ENCODE measurements around the gene RNU1-3. TPM values are rescaled to one million over a fixed set of nuclear protein-coding genes. Genes with fewer than 3 reads are reported as not detected.
A peak's percentile ranks its signal among the peaks of the same experiment; 100 is the strongest.
"Not testable (repeated sequence)": the region's sequence is repeated elsewhere in the genome, so short reads cannot be mapped to it uniquely, and the experiment has no call there.

RNU1-3 gene
- total RNA-seq, 1 donor from 2014 or later, result 1,356 TPM

DNA sequence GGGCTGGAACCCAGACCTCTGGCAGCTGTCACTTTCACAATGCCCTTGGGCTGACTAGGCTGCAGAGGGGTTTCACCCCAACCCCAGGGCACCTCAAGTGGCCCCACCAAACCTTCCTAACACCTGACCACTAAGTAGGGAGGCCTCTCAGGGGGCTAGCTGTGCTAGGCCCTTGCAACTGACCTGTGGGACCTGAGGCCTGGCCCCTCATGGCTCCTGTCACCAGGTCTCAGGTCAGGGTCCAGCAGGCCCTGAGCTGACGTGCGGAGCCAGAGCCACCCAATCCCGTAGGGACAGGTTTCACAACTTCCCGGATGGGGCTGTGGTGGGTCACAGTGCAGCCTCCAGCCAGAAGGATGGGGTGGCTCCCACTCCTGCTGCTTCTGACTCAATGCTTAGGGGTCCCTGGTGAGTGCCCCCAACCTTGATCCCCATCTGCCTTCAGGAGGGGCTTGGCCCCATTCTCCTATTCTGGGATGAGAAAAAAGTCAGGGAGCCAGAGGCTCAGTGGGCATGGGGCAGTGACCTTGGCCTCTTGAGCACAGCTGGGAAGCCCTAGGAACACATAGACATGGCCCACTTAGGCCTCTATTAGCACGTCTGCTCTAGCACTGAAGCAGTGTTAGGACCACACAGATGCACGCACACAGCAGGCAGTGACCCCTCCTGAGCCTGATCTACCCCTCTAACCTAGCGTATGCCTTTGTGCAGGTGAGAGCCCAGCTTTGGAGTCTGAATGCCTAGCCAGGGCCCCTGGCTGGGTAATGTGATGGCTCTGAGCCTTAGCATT is 21.3 kb downstream of the RNU1-3 start:
- not testable (repeated sequence) for H3K4me1 Mint-ChIP-seq (ENCODE audit: low read depth, unreplicated experiment); FAIRE-seq; H3K9me3 ChIP-seq (ENCODE audit: insufficient read depth, low read depth, low read length); H3K27me3 Mint-ChIP-seq (ENCODE audit: low read depth, unreplicated experiment); H3K9me3 Mint-ChIP-seq (ENCODE audit: unreplicated experiment); H3K36me3 ChIP-seq (ENCODE audit: insufficient read depth, low read length); H4K20me1 ChIP-seq (ENCODE audit: insufficient read depth, low read length); DNase-seq (ENCODE audit: low read depth); H3K27ac ChIP-seq (ENCODE audit: low read depth, low read length); H3K4me3 ChIP-seq (ENCODE audit: insufficient read depth, low read depth, low read length); H3K4me3 Mint-ChIP-seq (ENCODE audit: unreplicated experiment); H3K27ac Mint-ChIP-seq (ENCODE audit: unreplicated experiment); H3K27me3 ChIP-seq (ENCODE audit: insufficient read depth, low read length); H3K36me3 Mint-ChIP-seq (ENCODE audit: low read depth, unreplicated experiment)
- Histone ChIP-seq H3K4me1 (ENCODE audit: insufficient read depth, low read length) (peaks cover 19% of the 10 kb centered on the region), H2AFZ (ENCODE audit: low read depth, low read length) (peak overlapping the region; percentile 99), H3K79me2 (ENCODE audit: insufficient read depth, low read length) (peaks cover 41% of the 10 kb centered on the region), H3K9ac (ENCODE audit: low read length) (peak overlapping the region; percentile 88), H3K4me2 (ENCODE audit: low read length) (peak overlapping the region; percentile 89)

- H3K27me3 ChIP-seq (ENCODE audit: insufficient read depth, low read length); H3K36me3 ChIP-seq (ENCODE audit: insufficient read depth, low read length); FAIRE-seq; H3K4me1 Mint-ChIP-seq (ENCODE audit: low read depth, unreplicated experiment); H4K20me1 ChIP-seq (ENCODE audit: insufficient read depth, low read length); H3K27ac Mint-ChIP-seq (ENCODE audit: unreplicated experiment); H3K9me3 ChIP-seq (ENCODE audit: insufficient read depth, low read depth, low read length); H3K27me3 Mint-ChIP-seq (ENCODE audit: low read depth, unreplicated experiment); H3K4me3 Mint-ChIP-seq (ENCODE audit: unreplicated experiment); H3K9me3 Mint-ChIP-seq (ENCODE audit: unreplicated experiment); H3K36me3 Mint-ChIP-seq (ENCODE audit: low read depth, unreplicated experiment): not testable (repeated sequence)
- peak; percentile 24 for TF ChIP-seq CTCF (IDR thresholded peaks at IDR 0.05; ENCODE audit: insufficient read depth, low read depth, low read length)
- Histone ChIP-seq H3K79me2 (ENCODE audit: insufficient read depth, low read length) (peaks cover 45% of the 10 kb centered on the region), H2AFZ (ENCODE audit: low read depth, low read length) (peak overlapping the region; percentile 99), H3K9ac (ENCODE audit: low read length) (peak overlapping the region; percentile 88), H3K4me3 (ENCODE audit: insufficient read depth, low read depth, low read length) (peak overlapping the region; percentile 86), H3K4me2 (ENCODE audit: low read length) (peak overlapping the region; percentile 89), H3K27ac (ENCODE audit: low read depth, low read length) (peak overlapping the region; percentile 79), H3K4me1 (ENCODE audit: insufficient read depth, low read length) (peaks cover 19% of the 10 kb centered on the region)
- DNase-seq (ENCODE audit: low read depth), result peak; percentile 95
Measured at GRCh38 chr1:16644482-16645270, 22.1 kb downstream of the RNU1-3 start.

- H3K4me3 Mint-ChIP-seq (ENCODE audit: unreplicated experiment), result no peak overlapping the region
- FAIRE-seq (no peak), DNase-seq (ENCODE audit: low read depth) (no peak)
- Histone ChIP-seq H3K9me3 (ENCODE audit: insufficient read depth, low read depth, low read length) (no peaks in the 10 kb centered on the region), H4K20me1 (ENCODE audit: insufficient read depth, low read length) (peaks cover 10% of the 10 kb centered on the region), H3K4me2 (ENCODE audit: low read length) (peak overlapping the region; percentile 89), H3K79me2 (ENCODE audit: insufficient read depth, low read length) (peaks cover 51% of the 10 kb centered on the region), H3K4me1 (ENCODE audit: insufficient read depth, low read length) (peaks cover 19% of the 10 kb centered on the region), H3K27ac (ENCODE audit: low read depth, low read length) (peak overlapping the region; percentile 79), H3K4me3 (ENCODE audit: insufficient read depth, low read depth, low read length) (peak overlapping the region; percentile 86), H3K9ac (ENCODE audit: low read length) (peak overlapping the region; percentile 88), H3K36me3 (ENCODE audit: insufficient read depth, low read length) (no peaks in the 10 kb centered on the region), H3K27me3 (ENCODE audit: insufficient read depth, low read length) (no peaks in the 10 kb centered on the region), H2AFZ (ENCODE audit: low read depth, low read length) (peak overlapping the region; percentile 99)
- H3K36me3 Mint-ChIP-seq (ENCODE audit: low read depth, unreplicated experiment), result no peaks in the 10 kb centered on the region
- H3K27me3 Mint-ChIP-seq (ENCODE audit: low read depth, unreplicated experiment), result peaks cover 5% of the 10 kb centered on the region
- no peak for TF ChIP-seq CTCF (IDR thresholded peaks at IDR 0.05; ENCODE audit: insufficient read depth, low read depth, low read length)
- peak; percentile 52 for TF ChIP-seq EZH2 (IDR thresholded peaks at IDR 0.05; ENCODE audit: insufficient read depth, low read length)
- no peaks in the 10 kb centered on the region for H3K4me1 Mint-ChIP-seq (ENCODE audit: low read depth, unreplicated experiment)
- H3K27ac Mint-ChIP-seq (ENCODE audit: unreplicated experiment), result no peak overlapping the region
- no peaks in the 10 kb centered on the region for H3K9me3 Mint-ChIP-seq (ENCODE audit: unreplicated experiment)
Measured at GRCh38 chr1:16644193-16644481, 22.6 kb downstream of the RNU1-3 start.

- Histone ChIP-seq H3K4me2 (ENCODE audit: low read length) (peak overlapping the region; percentile 89), H3K9ac (ENCODE audit: low read length) (peak overlapping the region; percentile 88), H3K79me2 (ENCODE audit: insufficient read depth, low read length) (peaks cover 55% of the 10 kb centered on the region), H4K20me1 (ENCODE audit: insufficient read depth, low read length) (peaks cover 15% of the 10 kb centered on the region), H3K4me3 (ENCODE audit: insufficient read depth, low read depth, low read length) (peak overlapping the region; percentile 86), H3K27ac (ENCODE audit: low read depth, low read length) (peak overlapping the region; percentile 79), H2AFZ (ENCODE audit: low read depth, low read length) (peak overlapping the region; percentile 99), H3K4me1 (ENCODE audit: insufficient read depth, low read length) (peaks cover 19% of the 10 kb centered on the region)
- H3K27me3 Mint-ChIP-seq (ENCODE audit: low read depth, unreplicated experiment); H3K27ac Mint-ChIP-seq (ENCODE audit: unreplicated experiment); H3K36me3 ChIP-seq (ENCODE audit: insufficient read depth, low read length); H3K4me1 Mint-ChIP-seq (ENCODE audit: low read depth, unreplicated experiment); H3K4me3 Mint-ChIP-seq (ENCODE audit: unreplicated experiment); H3K27me3 ChIP-seq (ENCODE audit: insufficient read depth, low read length); H3K36me3 Mint-ChIP-seq (ENCODE audit: low read depth, unreplicated experiment); H3K9me3 Mint-ChIP-seq (ENCODE audit: unreplicated experiment); FAIRE-seq; DNase-seq (ENCODE audit: low read depth); H3K9me3 ChIP-seq (ENCODE audit: insufficient read depth, low read depth, low read length): not testable (repeated sequence)
Measured at GRCh38 chr1:16643476-16644192, 23.1 kb downstream of the RNU1-3 start.
